Measurements from ENCODE around the gene LINGO4. TPM values are rescaled to one million over a fixed set of nuclear protein-coding genes. Genes with fewer than 3 reads are reported as not detected.

Gene LINGO4
- total RNA-seq, 1 experiment from 2014 or later: not detected

GRCh38 chr1:151820940-151821339, 15.7 kb upstream of the LINGO4 start:
- ChIA-PET CTCF (interaction anchor here (1.5 to 1.7 kb wide), 2 partner anchors 10 to 15 kb away, joined by 5 to 6 read pairs; no protein-coding TSS in a partner anchor), POLR2A (interaction anchor here (0.9 kb wide), 1 partner anchor 19 kb away, joined by 3 read pairs; the partner anchor contains the start of gene C2CD4D)
- no peaks in the 10 kb centered on the region for H3K9me3 Mint-ChIP-seq
- H3K4me3 Mint-ChIP-seq: no peak overlapping the region
- H3K27me3 Mint-ChIP-seq (ENCODE audit: low read depth): 0 out of 2 replicates have a peak, but pooled peaks cover 2% of the 10 kb centered on the region
- no peaks in the 10 kb centered on the region for H3K36me3 Mint-ChIP-seq
- ATAC-seq (no peak), DNase-seq (ENCODE audit: low spot score) (no peak)
- TF ChIP-seq FOXJ3 (CRISPR knock-in tag; IDR thresholded peaks at IDR 0.05; ENCODE audit: borderline replicate concordance): no peak
- no peak for TF ChIP-seq HMGXB4 (CRISPR knock-in tag; IDR thresholded peaks at IDR 0.05)
- TF ChIP-seq ZNF263 (CRISPR knock-in tag; IDR thresholded peaks at IDR 0.05; ENCODE audit: low read depth): no peak
- no peak for TF ChIP-seq ZNF138 (CRISPR knock-in tag; conservative IDR thresholded peaks at IDR 0.05)
- TF ChIP-seq MXD4 (CRISPR knock-in tag; IDR thresholded peaks at IDR 0.05; ENCODE audit: borderline replicate concordance): no peak
- no peak for TF ChIP-seq ZBTB21 (CRISPR knock-in tag; IDR thresholded peaks at IDR 0.05; ENCODE audit: borderline replicate concordance)
- no peak for TF ChIP-seq ZNF671 (CRISPR knock-in tag; IDR thresholded peaks at IDR 0.05)
- no peak for TF ChIP-seq ZSCAN18 (CRISPR knock-in tag; IDR thresholded peaks at IDR 0.05)
- no peak for TF ChIP-seq SMAD3 (CRISPR knock-in tag; IDR thresholded peaks at IDR 0.05; ENCODE audit: borderline replicate concordance)
- no peak for TF ChIP-seq FOXP4 (CRISPR knock-in tag; IDR thresholded peaks at IDR 0.05)
- no peak for TF ChIP-seq CREM (CRISPR knock-in tag; IDR thresholded peaks at IDR 0.05)
- no peak for TF ChIP-seq ZNF512 (CRISPR knock-in tag; IDR thresholded peaks at IDR 0.05; ENCODE audit: borderline replicate concordance)
- no peak for TF ChIP-seq ATF1 (CRISPR knock-in tag; IDR thresholded peaks at IDR 0.05)
- TF ChIP-seq TP53 (CRISPR knock-in tag; IDR thresholded peaks at IDR 0.05): no peak
- TF ChIP-seq TCF7 (CRISPR knock-in tag; IDR thresholded peaks at IDR 0.05; ENCODE audit: low read depth): no peak
- no peak for TF ChIP-seq ETV6 (CRISPR knock-in tag; IDR thresholded peaks at IDR 0.05)
- TF ChIP-seq EMX1 (CRISPR knock-in tag; IDR thresholded peaks at IDR 0.05): no peak
- TF ChIP-seq FOXK1 (CRISPR knock-in tag; IDR thresholded peaks at IDR 0.05): no peak
- TF ChIP-seq USF1 (CRISPR knock-in tag; IDR thresholded peaks at IDR 0.05): no peak
- no peak overlapping the region for H3K27ac Mint-ChIP-seq
- peaks cover 15% of the 10 kb centered on the region for H3K4me1 Mint-ChIP-seq
